B cell (primary cell): ENCODE measurements around the gene SLC12A3.

Experiments
- CTCF ChIP-seq: fragments of 200-600 bp; IDR thresholded peaks from one replicate; pipeline ENCODE4 v1.8.0; 2022; ENCODE audit warnings: antibody characterized with exemption, mild to moderate bottlenecking
- EZH2 ChIP-seq: IDR thresholded peaks from 2 replicates; pipeline ENCODE4 v1.6.1; 2012; ENCODE audit warnings: borderline replicate concordance, low read depth, mild to moderate bottlenecking, moderate library complexity, low read length; ENCODE audit not compliant: insufficient read depth, poor library complexity, severe bottlenecking

- TF ChIP-seq CTCF, result no peak
- TF ChIP-seq EZH2, result no peak
These were observed 62.5 kb downstream of the SLC12A3 start for GRCh38 chr16:56927471-56927870.
